ENCODE data around the gene CEP89.

- TF ChIP-seq POLR2A (IDR thresholded peaks at IDR 0.05) (no peak), POLR2AphosphoS5 (IDR thresholded peaks at IDR 0.05) (no peak)
- TF ChIP-seq, protein P1, sequence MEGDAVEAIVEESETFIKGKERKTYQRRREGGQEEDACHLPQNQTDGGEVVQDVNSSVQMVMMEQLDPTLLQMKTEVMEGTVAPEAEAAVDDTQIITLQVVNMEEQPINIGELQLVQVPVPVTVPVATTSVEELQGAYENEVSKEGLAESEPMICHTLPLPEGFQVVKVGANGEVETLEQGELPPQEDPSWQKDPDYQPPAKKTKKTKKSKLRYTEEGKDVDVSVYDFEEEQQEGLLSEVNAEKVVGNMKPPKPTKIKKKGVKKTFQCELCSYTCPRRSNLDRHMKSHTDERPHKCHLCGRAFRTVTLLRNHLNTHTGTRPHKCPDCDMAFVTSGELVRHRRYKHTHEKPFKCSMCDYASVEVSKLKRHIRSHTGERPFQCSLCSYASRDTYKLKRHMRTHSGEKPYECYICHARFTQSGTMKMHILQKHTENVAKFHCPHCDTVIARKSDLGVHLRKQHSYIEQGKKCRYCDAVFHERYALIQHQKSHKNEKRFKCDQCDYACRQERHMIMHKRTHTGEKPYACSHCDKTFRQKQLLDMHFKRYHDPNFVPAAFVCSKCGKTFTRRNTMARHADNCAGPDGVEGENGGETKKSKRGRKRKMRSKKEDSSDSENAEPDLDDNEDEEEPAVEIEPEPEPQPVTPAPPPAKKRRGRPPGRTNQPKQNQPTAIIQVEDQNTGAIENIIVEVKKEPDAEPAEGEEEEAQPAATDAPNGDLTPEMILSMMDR (IDR thresholded peaks at IDR 0.05), result no peak
These were observed 98.4 kb downstream of the CEP89 start for GRCh38 chr19:32873247-32873959.
